Astrocyte (in vitro differentiated cells and primary cell): ENCODE results near the gene ULK4.

Experiments
- EZH2 ChIP-seq: IDR thresholded peaks from 2 replicates; pipeline ENCODE4 v1.6.1; 2012; ENCODE audit warnings: mild to moderate bottlenecking, low read length, inconsistent platforms; ENCODE audit not compliant: insufficient read depth
- TF ChIP-seq, protein P1 (sequence below): IDR thresholded peaks from 2 replicates; pipeline ENCODE4 v1.5.1; 2011; ENCODE audit warnings: low read depth, mild to moderate bottlenecking, inconsistent platforms, low read length, moderate library complexity; ENCODE audit not compliant: insufficient read depth

DNA sequence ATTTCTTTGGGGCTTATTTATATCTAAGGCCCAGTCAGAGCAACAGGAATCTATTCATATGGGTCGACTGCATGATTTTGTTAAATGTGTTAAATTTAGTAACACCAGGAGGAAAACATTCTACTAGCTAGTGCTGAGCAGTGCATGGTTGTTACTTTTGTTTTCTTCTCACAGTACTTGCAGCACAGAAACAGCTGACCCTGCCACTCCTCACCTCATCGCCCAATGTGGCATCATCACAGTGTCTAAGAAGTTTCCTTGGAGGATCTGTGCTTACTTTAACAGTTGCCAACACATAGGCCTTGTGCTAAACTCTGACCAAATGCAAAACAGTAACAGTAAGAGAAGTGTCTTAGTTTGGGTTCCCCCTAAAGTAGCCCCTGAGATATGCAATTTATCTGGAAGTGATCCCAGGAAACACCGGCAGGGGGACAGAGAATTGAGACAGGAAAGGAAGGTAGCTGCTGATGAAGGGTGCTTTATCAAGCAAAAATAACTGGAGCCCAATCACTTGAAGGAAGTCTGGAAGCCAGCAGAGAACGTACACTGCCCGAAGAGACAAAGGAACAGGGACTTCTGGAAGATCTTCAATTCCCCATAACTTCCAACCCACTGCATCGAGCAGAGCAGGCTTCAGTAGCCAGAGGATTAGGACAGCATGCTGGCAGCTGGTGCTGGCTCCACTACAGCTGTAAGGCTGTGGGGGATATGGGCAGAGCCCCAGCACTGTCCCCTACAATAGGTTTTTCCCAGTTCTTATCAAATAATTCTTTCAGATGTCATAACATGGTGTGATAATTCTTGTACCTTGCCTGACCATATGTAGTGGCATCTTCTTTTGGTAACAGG lies 36.0 kb upstream of the ULK4 start:
- TF ChIP-seq, protein P1, sequence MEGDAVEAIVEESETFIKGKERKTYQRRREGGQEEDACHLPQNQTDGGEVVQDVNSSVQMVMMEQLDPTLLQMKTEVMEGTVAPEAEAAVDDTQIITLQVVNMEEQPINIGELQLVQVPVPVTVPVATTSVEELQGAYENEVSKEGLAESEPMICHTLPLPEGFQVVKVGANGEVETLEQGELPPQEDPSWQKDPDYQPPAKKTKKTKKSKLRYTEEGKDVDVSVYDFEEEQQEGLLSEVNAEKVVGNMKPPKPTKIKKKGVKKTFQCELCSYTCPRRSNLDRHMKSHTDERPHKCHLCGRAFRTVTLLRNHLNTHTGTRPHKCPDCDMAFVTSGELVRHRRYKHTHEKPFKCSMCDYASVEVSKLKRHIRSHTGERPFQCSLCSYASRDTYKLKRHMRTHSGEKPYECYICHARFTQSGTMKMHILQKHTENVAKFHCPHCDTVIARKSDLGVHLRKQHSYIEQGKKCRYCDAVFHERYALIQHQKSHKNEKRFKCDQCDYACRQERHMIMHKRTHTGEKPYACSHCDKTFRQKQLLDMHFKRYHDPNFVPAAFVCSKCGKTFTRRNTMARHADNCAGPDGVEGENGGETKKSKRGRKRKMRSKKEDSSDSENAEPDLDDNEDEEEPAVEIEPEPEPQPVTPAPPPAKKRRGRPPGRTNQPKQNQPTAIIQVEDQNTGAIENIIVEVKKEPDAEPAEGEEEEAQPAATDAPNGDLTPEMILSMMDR: peak; percentile 50
- no peak for TF ChIP-seq EZH2
